HG03442 (cell line): ENCODE data around the gene SPANXC.
"Not testable (repeated sequence)": the region's sequence is repeated elsewhere in the genome, so short reads cannot be mapped to it uniquely, and the experiment has no call there.

Source experiments
- ATAC-seq: cut with Tn5 transposase; IDR thresholded peaks from one replicate; pipeline ENCODE4 v1.9.1; 2021; ENCODE audit warnings: mild to moderate bottlenecking, moderate library complexity; ENCODE audit not compliant: unreplicated experiment

The SPANXC gene

GRCh38 chrX:141242417-141242816 lies at the start of gene SPANXC:
SPANXC (minus strand) TSS chrX:141242517; CDS start chrX:141242457, 60 bp downstream.
- ATAC-seq, result not testable (repeated sequence)

- ATAC-seq, result no peak
Measured at GRCh38 chrX:141279476-141279875, 37.2 kb upstream of the SPANXC start.

- ATAC-seq, result no peak
Measured at GRCh38 chrX:141278306-141278705, 36.0 kb upstream of the SPANXC start.

- ATAC-seq, result no peak
Measured at GRCh38 chrX:141258080-141258479, 15.8 kb upstream of the SPANXC start.

GRCh38 chrX:141221611-141222010 lies 20.7 kb downstream of the SPANXC start:
- no peak for ATAC-seq

- ATAC-seq, result no peak
Measured at GRCh38 chrX:141220342-141221008, 21.8 kb downstream of the SPANXC start.

GRCh38 chrX:141214196-141214595 lies 28.1 kb downstream of the SPANXC start:
- no peak for ATAC-seq

- no peak for ATAC-seq
Measured at GRCh38 chrX:141201962-141202361, 40.4 kb downstream of the SPANXC start.
